Measurements from ENCODE around the gene NLRP1. TPM values are rescaled to one million over a fixed set of nuclear protein-coding genes. Genes with fewer than 3 reads are reported as not detected.
A peak's percentile ranks its signal among the peaks of the same experiment; 100 is the strongest.

NLRP1 gene
- total and polyA plus RNA-seq, 10 of the 15 experiments (the other 5 are each of a cell fraction or from before 2014, with no cell fraction given) = 2.8 to 21.8 (median 11.9) TPM

- H3K9ac ChIP-seq (ENCODE audit: control insufficient read depth, insufficient read depth, low read length) = no peak overlapping the region
- in situ Hi-C loops (cut with MboI) = no loop called here
- H3K4me1 ChIP-seq (ENCODE audit: control insufficient read depth, insufficient read depth, low read length) = no peaks in the 10 kb centered on the region
- POLR2A ChIA-PET = interaction anchor here (0.9 kb wide), 1 partner anchor 21 kb away, joined by 3 read pairs; the partner anchor contains the start of genes DERL2 and MIS12
- no peak for DNase-seq (ENCODE audit: low read depth, low spot score)
- H2AFZ ChIP-seq (ENCODE audit: control insufficient read depth, low read depth, low read length) = no peak overlapping the region
- WGBS (ENCODE audit: insufficient coverage, insufficient replicate concordance, low lambda C conversion rate, missing lambda C conversion rate) = 90% methylated on average over 10 of the region's 10 CpGs
- H3K27ac ChIP-seq (ENCODE audit: control insufficient read depth, insufficient read depth) = no peak overlapping the region
- no peak for FAIRE-seq
- H3K4me2 ChIP-seq (ENCODE audit: control insufficient read depth, insufficient read depth) = no peak overlapping the region
- H3K4me3 ChIP-seq = 0 out of 2 replicates have a peak overlapping the region, but pooled peaks have one; percentile 18
- RAD21 ChIA-PET (ENCODE audit: unreplicated experiment) = interaction anchor here (1.4 kb wide), 1 partner anchor 227 kb away, joined by 3 read pairs; no protein-coding TSS in a partner anchor
- no TSS peak for BruUV-seq (replicated peaks)
- no peaks in the 10 kb centered on the region for H4K20me1 ChIP-seq (ENCODE audit: control insufficient read depth, insufficient read depth)
- no peak for ATAC-seq
- intact Hi-C loops (cut with micrococcal nuclease; ENCODE audit: unreplicated experiment) = no loop called here
- H3K27me3 ChIP-seq (replicated peaks in 1 of 2; ENCODE audit: control insufficient read depth in 2 of 2, insufficient read depth in 2 of 2, low read length in 1 of 2) = no peaks in the 10 kb centered on the region
- H3K9me3 ChIP-seq (replicated peaks; ENCODE audit: control insufficient read depth, insufficient read depth, low read length) = no peaks in the 10 kb centered on the region
- SMC1A ChIA-PET (ENCODE audit: uncharacterized antibody, unreplicated experiment) = no interaction called here
- peaks cover 60% of the 10 kb centered on the region for H3K79me2 ChIP-seq (ENCODE audit: control insufficient read depth, insufficient read depth, low read length)
- CTCF ChIA-PET = no interaction called here
- peaks cover 5 to 6% of the 10 kb centered on the region in 2 experiments; a peak in 3 of 4 replicates for H3K36me3 ChIP-seq (ENCODE audit: control insufficient read depth in 2 of 2, insufficient read depth in 2 of 2, low read length in 1 of 2)
- TF ChIP-seq, protein P1, sequence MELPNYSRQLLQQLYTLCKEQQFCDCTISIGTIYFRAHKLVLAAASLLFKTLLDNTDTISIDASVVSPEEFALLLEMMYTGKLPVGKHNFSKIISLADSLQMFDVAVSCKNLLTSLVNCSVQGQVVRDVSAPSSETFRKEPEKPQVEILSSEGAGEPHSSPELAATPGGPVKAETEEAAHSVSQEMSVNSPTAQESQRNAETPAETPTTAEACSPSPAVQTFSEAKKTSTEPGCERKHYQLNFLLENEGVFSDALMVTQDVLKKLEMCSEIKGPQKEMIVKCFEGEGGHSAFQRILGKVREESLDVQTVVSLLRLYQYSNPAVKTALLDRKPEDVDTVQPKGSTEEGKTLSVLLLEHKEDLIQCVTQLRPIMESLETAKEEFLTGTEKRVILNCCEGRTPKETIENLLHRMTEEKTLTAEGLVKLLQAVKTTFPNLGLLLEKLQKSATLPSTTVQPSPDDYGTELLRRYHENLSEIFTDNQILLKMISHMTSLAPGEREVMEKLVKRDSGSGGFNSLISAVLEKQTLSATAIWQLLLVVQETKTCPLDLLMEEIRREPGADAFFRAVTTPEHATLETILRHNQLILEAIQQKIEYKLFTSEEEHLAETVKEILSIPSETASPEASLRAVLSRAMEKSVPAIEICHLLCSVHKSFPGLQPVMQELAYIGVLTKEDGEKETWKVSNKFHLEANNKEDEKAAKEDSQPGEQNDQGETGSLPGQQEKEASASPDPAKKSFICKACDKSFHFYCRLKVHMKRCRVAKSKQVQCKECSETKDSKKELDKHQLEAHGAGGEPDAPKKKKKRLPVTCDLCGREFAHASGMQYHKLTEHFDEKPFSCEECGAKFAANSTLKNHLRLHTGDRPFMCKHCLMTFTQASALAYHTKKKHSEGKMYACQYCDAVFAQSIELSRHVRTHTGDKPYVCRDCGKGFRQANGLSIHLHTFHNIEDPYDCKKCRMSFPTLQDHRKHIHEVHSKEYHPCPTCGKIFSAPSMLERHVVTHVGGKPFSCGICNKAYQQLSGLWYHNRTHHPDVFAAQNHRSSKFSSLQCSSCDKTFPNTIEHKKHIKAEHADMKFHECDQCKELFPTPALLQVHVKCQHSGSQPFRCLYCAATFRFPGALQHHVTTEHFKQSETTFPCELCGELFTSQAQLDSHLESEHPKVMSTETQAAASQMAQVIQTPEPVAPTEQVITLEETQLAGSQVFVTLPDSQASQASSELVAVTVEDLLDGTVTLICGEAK (IDR thresholded peaks at IDR 0.05; ENCODE audit: borderline replicate concordance) = no peak
- TF ChIP-seq SREBF2 (IDR thresholded peaks at IDR 0.05; ENCODE audit: low read length) (no peak), CBX5 (IDR thresholded peaks at IDR 0.05; ENCODE audit: low read depth) (no peak), IKZF1 (conservative IDR thresholded peaks at IDR 0.05) (no peak), YBX1 (IDR thresholded peaks at IDR 0.05) (no peak), YY1 (IDR thresholded peaks at IDR 0.05; ENCODE audit: low read depth, low read length) (no peak), POU2F2 (IDR thresholded peaks at IDR 0.05; ENCODE audit: borderline replicate concordance, low read depth, low read length) (no peak), BCL3 (IDR thresholded peaks at IDR 0.05; ENCODE audit: borderline replicate concordance, insufficient read depth, low read depth, low read length, poor library complexity, severe bottlenecking) (no peak), SP1 (IDR thresholded peaks at IDR 0.05; ENCODE audit: low read depth, low read length) (no peak), NFXL1 (IDR thresholded peaks at IDR 0.05; ENCODE audit: borderline replicate concordance) (no peak), BMI1 (IDR thresholded peaks at IDR 0.05; ENCODE audit: borderline replicate concordance) (no peak), ZNF274 (IDR thresholded peaks at IDR 0.05; ENCODE audit: insufficient read depth, insufficient read length) (no peak), KDM1A (IDR thresholded peaks at IDR 0.05; ENCODE audit: borderline replicate concordance) (no peak), SREBF1 (IDR thresholded peaks at IDR 0.05; ENCODE audit: low read length) (no peak), GATAD2B (conservative IDR thresholded peaks at IDR 0.05; ENCODE audit: low read depth) (no peak), ZBTB11 (CRISPR knock-in tag; IDR thresholded peaks at IDR 0.05) (no peak)
These were observed 119.4 kb downstream of the NLRP1 start for GRCh38 chr17:5464717-5465507.
